OCI-LY7 (cell line): Measurements from ENCODE around the gene DDIT4. TPM values are rescaled to one million over a fixed set of nuclear protein-coding genes. Genes with fewer than 3 reads are reported as not detected.
A peak's percentile ranks its signal among the peaks of the same experiment; 100 is the strongest.

Experiments used
- BruUV-seq: library from RNA; stranded (reverse); fragments of 400-500 nt; replicated peaks from 2 replicates; lab custom pipeline; 2021; lab: Mats Ljungman, UMichigan
- CTCF ChIA-PET: fragments of 300-600 bp; sonication (Branson Sonifier 250); formaldehyde crosslinking; loops from one replicate; lab custom pipeline; 2022; ENCODE audit warnings: antibody characterized with exemption; ENCODE audit not compliant: unreplicated experiment; lab: Charles Lee
- POLR2A ChIA-PET: fragments of 300-600 bp; sonication (Branson Sonifier 250); formaldehyde crosslinking; loops from one replicate; lab custom pipeline; 2022; ENCODE audit warnings: antibody characterized with exemption; lab: Charles Lee
- DNase-seq: peaks from one replicate; pipeline ENCODE4 v3.0.0-alpha.2; 2015; ENCODE audit warnings: low spot score
- H2AFZ ChIP-seq: fragments of 200-600 bp; sonication (generic), shearing (Covaris generic); 2 replicates; pipeline ENCODE4 v1.6.1; 2014; ENCODE audit warnings: mild to moderate bottlenecking, antibody characterized with exemption, low read length, moderate library complexity
- H3K27ac ChIP-seq: fragments of 200-600 bp; sonication (generic); 2 replicates; pipeline ENCODE4 v1.5.1; 2014; ENCODE audit warnings: mixed run types, low read depth, mild to moderate bottlenecking, moderate library complexity, low read length, inconsistent platforms; ENCODE audit not compliant: poor library complexity, severe bottlenecking
- H3K36me3 ChIP-seq: fragments of 200-600 bp; sonication (generic); 2 replicates; pipeline ENCODE4 v1.6.1; 2014; ENCODE audit warnings: mild to moderate bottlenecking, antibody characterized with exemption, low read length, moderate library complexity, mixed read lengths; ENCODE audit not compliant: insufficient read depth
- H3K4me1 ChIP-seq: fragments of 200-600 bp; sonication (generic); 2 replicates; pipeline ENCODE4 v1.5.1; 2014; ENCODE audit warnings: mild to moderate bottlenecking, low read length; ENCODE audit not compliant: insufficient read depth, poor library complexity, severe bottlenecking
- H3K4me2 ChIP-seq: fragments of 200-600 bp; sonication (generic); 2 replicates; pipeline ENCODE4 v1.6.1; 2014; ENCODE audit warnings: mild to moderate bottlenecking, low read length
- H3K4me3 ChIP-seq: fragments of 200-600 bp; sonication (generic); 2 replicates; pipeline ENCODE4 v1.5.1; 2014; ENCODE audit warnings: mild to moderate bottlenecking, low read depth, low read length; ENCODE audit not compliant: poor library complexity, severe bottlenecking
- H3K79me2 ChIP-seq: fragments of 200-600 bp; sonication (generic); 2 replicates; pipeline ENCODE4 v1.6.1; 2016; ENCODE audit warnings: low read depth, mild to moderate bottlenecking, low read length, moderate library complexity, mixed read lengths; ENCODE audit not compliant: insufficient read depth
- H3K9me2 ChIP-seq: fragments of 200-600 bp; sonication (generic); 2 replicates; pipeline ENCODE4 v1.6.1; 2016; ENCODE audit warnings: mild to moderate bottlenecking, low read length, mixed read lengths; ENCODE audit not compliant: insufficient read depth
- H3K9me3 ChIP-seq: fragments of 200-600 bp; sonication (generic); 2 replicates; pipeline ENCODE4 v1.6.1; 2014; ENCODE audit warnings: mild to moderate bottlenecking, mixed run types, low read length, mixed read lengths
- H4K20me1 ChIP-seq: fragments of 200-600 bp; sonication (generic); 2 replicates; pipeline ENCODE4 v1.6.1; 2014; ENCODE audit warnings: mild to moderate bottlenecking, antibody characterized with exemption, low read length, moderate library complexity, mixed read lengths; ENCODE audit not compliant: insufficient read depth
- EZH2phosphoT487 ChIP-seq: fragments of 200-600 bp; sonication (generic); IDR thresholded peaks from 2 replicates; pipeline ENCODE4 v1.6.1; 2018; ENCODE audit warnings: low read depth, borderline replicate concordance, mild to moderate bottlenecking, mixed run types, antibody characterized with exemption, low read length, moderate library complexity, mixed read lengths
- intact Hi-C: fragments of 100-400 bp; cut with micrococcal nuclease; formaldehyde crosslinking; loops from one replicate; pipeline ENCODE4 v1.10.0; 2022; ENCODE audit not compliant: unreplicated experiment
- total RNA-seq, 2 experiments: library from RNA; depleted of rRNA in 1 of 2; stranded (reverse); fragments of >200 nt in 1 of 2; shearing (Covaris generic) in 1 of 2; gene quantifications; 2 replicates each; pipeline ENCODE4 v1.2.3, GENCODE V29; 2014 to 2022
- TF ChIP-seq, protein P1 (sequence below): fragments of 200-600 bp; sonication (generic); conservative IDR thresholded peaks from 2 replicates; pipeline ENCODE4 v1.5.1; 2014; ENCODE audit warnings: mild to moderate bottlenecking, antibody characterized with exemption, low read length, moderate library complexity, mixed read lengths

Gene DDIT4
- total RNA-seq, 2 experiments from 2014 or later: 91.8 to 102 TPM

- ChIA-PET POLR2A (interaction anchor here (0.5 to 1.3 kb wide), 9 partner anchors 9 to 441 kb away, joined by 3 to 7 read pairs (median 3); no protein-coding TSS in a partner anchor), CTCF (no interaction called here)
- Histone ChIP-seq H2AFZ (peak overlapping the region; percentile 3; the same call in 1 of the 2 replicates), H3K79me2 (no peaks in the 10 kb centered on the region), H3K9me2 (no peaks in the 10 kb centered on the region), H3K27ac (no peak overlapping the region), H3K4me3 (no peak overlapping the region), H3K4me2 (no peak overlapping the region), H3K9me3 (no peaks in the 10 kb centered on the region), H4K20me1 (no peaks in the 10 kb centered on the region), H3K4me1 (peaks cover 58% of the 10 kb centered on the region), H3K36me3 (no peaks in the 10 kb centered on the region)
- intact Hi-C loops: no loop called here
- BruUV-seq: no TSS peak
- TF ChIP-seq EZH2phosphoT487: no peak
- TF ChIP-seq, protein P1, sequence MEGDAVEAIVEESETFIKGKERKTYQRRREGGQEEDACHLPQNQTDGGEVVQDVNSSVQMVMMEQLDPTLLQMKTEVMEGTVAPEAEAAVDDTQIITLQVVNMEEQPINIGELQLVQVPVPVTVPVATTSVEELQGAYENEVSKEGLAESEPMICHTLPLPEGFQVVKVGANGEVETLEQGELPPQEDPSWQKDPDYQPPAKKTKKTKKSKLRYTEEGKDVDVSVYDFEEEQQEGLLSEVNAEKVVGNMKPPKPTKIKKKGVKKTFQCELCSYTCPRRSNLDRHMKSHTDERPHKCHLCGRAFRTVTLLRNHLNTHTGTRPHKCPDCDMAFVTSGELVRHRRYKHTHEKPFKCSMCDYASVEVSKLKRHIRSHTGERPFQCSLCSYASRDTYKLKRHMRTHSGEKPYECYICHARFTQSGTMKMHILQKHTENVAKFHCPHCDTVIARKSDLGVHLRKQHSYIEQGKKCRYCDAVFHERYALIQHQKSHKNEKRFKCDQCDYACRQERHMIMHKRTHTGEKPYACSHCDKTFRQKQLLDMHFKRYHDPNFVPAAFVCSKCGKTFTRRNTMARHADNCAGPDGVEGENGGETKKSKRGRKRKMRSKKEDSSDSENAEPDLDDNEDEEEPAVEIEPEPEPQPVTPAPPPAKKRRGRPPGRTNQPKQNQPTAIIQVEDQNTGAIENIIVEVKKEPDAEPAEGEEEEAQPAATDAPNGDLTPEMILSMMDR: no peak
- DNase-seq: no peak
These were observed 7.5 kb upstream of the DDIT4 start for GRCh38 chr10:72265990-72266865.

DNA sequence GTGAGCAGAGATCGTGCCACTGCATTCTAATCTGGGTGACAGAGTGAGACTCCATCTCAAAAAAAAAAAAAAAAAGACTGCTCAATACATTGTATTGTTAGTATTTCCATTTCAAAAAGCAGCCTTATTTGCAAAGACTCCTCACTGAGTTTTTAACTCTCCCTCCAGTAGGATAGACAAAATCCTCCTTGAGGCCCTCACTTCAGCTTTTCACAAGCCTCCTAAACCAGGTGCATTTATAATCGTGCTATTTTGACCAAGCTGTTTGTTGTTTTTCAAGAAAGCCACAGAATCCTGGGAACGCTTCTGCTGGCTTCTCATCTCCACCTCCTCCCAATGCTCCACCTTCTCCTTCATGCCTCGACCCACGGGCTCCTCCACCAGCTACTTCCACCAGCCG, 6.3 kb upstream of the DDIT4 start:
- no peak overlapping the region for H3K4me2 ChIP-seq
- no peak for DNase-seq
- ChIA-PET POLR2A (interaction anchor here (0.6 to 1.3 kb wide), 7 partner anchors 14 to 385 kb away, joined by 3 to 4 read pairs (median 3); no protein-coding TSS in a partner anchor), CTCF (no interaction called here)
- no peak overlapping the region for H2AFZ ChIP-seq
- H3K9me3 ChIP-seq: no peaks in the 10 kb centered on the region
- H3K4me3 ChIP-seq: no peak overlapping the region
- no peak overlapping the region for H3K27ac ChIP-seq
- BruUV-seq: no TSS peak
- TF ChIP-seq, protein P1: no peak
- no peak for TF ChIP-seq EZH2phosphoT487
- no peaks in the 10 kb centered on the region for H3K9me2 ChIP-seq
- no peaks in the 10 kb centered on the region for H3K79me2 ChIP-seq
- no peaks in the 10 kb centered on the region for H4K20me1 ChIP-seq
- H3K4me1 ChIP-seq: peaks cover 51% of the 10 kb centered on the region
- intact Hi-C loops: no loop called here
- H3K36me3 ChIP-seq: no peaks in the 10 kb centered on the region
